ENCODE measurements around the gene TAS2R13.

TAS2R13 gene

GRCh38 chr12:10919809-10920208 is 10.4 kb upstream of the TAS2R13 start:
- Histone ChIP-seq H2AFZ (ENCODE audit: low read depth, low read length) (no peak overlapping the region), H3K4me1 (ENCODE audit: insufficient read depth, low read length) (no peaks in the 10 kb centered on the region), H3K4me2 (ENCODE audit: insufficient read depth, low read length) (no peak overlapping the region), H3K4me3 (ENCODE audit: low read depth in 1 of 2, low read length in 2 of 2) (no peak overlapping the region), H3K27me3 (ENCODE audit: insufficient read depth, low read length, poor library complexity) (no peaks in the 10 kb centered on the region), H3K79me2 (ENCODE audit: insufficient read depth, low read length) (no peaks in the 10 kb centered on the region), H3K36me3 (ENCODE audit: insufficient read depth, low read length) (no peaks in the 10 kb centered on the region), H3K27ac (ENCODE audit: low read length) (no peak overlapping the region), H3K9me3 (ENCODE audit: insufficient read depth, low read length, severe bottlenecking) (no peaks in the 10 kb centered on the region), H3K9ac (ENCODE audit: low read depth, low read length) (no peak overlapping the region), H4K20me1 (ENCODE audit: insufficient read depth, low read length) (no peaks in the 10 kb centered on the region)
- DNase-seq (no peak), ATAC-seq (ENCODE audit: insufficient read depth, low read depth) (no peak)
- no peak for TF ChIP-seq CTCF (IDR thresholded peaks at IDR 0.05; ENCODE audit: borderline replicate concordance, extremely low read depth, low read length, poor library complexity, severe bottlenecking)
- no peak for TF ChIP-seq EZH2 (IDR thresholded peaks at IDR 0.05; ENCODE audit: borderline replicate concordance, low read depth, low read length, severe bottlenecking)

GRCh38 chr12:10910380-10910779 is 1.0 kb upstream of the TAS2R13 start:
- Histone ChIP-seq H3K79me2 (ENCODE audit: insufficient read depth, low read length) (no peaks in the 10 kb centered on the region), H3K9ac (ENCODE audit: low read depth, low read length) (no peak overlapping the region), H3K36me3 (ENCODE audit: insufficient read depth, low read length) (no peaks in the 10 kb centered on the region; the same call in 1 of the 2 replicates), H3K4me1 (ENCODE audit: insufficient read depth, low read length) (no peaks in the 10 kb centered on the region), H3K27me3 (ENCODE audit: insufficient read depth, low read length, poor library complexity) (no peaks in the 10 kb centered on the region), H4K20me1 (ENCODE audit: insufficient read depth, low read length) (no peaks in the 10 kb centered on the region), H3K9me3 (ENCODE audit: insufficient read depth, low read length, severe bottlenecking) (no peaks in the 10 kb centered on the region), H2AFZ (ENCODE audit: low read depth, low read length) (no peak overlapping the region), H3K4me2 (ENCODE audit: insufficient read depth, low read length) (no peak overlapping the region), H3K4me3 (ENCODE audit: low read depth in 1 of 2, low read length in 2 of 2) (no peak overlapping the region), H3K27ac (ENCODE audit: low read length) (no peak overlapping the region)
- DNase-seq, result no peak
- ATAC-seq (ENCODE audit: insufficient read depth, low read depth), result no peak
- no peak for TF ChIP-seq CTCF (IDR thresholded peaks at IDR 0.05; ENCODE audit: borderline replicate concordance, extremely low read depth, low read length, poor library complexity, severe bottlenecking)

- Histone ChIP-seq H3K9ac (ENCODE audit: low read depth, low read length) (no peak overlapping the region), H3K36me3 (ENCODE audit: insufficient read depth, low read length) (peaks cover 13% of the 10 kb centered on the region; the same call in 1 of the 2 replicates), H3K4me2 (ENCODE audit: insufficient read depth, low read length) (no peak overlapping the region), H3K4me1 (ENCODE audit: insufficient read depth, low read length) (no peaks in the 10 kb centered on the region), H4K20me1 (ENCODE audit: insufficient read depth, low read length) (no peaks in the 10 kb centered on the region), H3K79me2 (ENCODE audit: insufficient read depth, low read length) (no peaks in the 10 kb centered on the region; the same call in 1 of the 2 replicates), H2AFZ (ENCODE audit: low read depth, low read length) (no peak overlapping the region), H3K9me3 (ENCODE audit: insufficient read depth, low read length, severe bottlenecking) (peaks cover 26% of the 10 kb centered on the region), H3K27ac (ENCODE audit: low read length) (no peak overlapping the region), H3K27me3 (ENCODE audit: insufficient read depth, low read length, poor library complexity) (no peaks in the 10 kb centered on the region), H3K4me3 (ENCODE audit: low read depth in 1 of 2, low read length in 2 of 2) (no peak overlapping the region)
- no peak for ATAC-seq (ENCODE audit: insufficient read depth, low read depth)
- DNase-seq, result no peak
- TF ChIP-seq EZH2 (IDR thresholded peaks at IDR 0.05; ENCODE audit: borderline replicate concordance, low read depth, low read length, severe bottlenecking), result no peak
- no peak for TF ChIP-seq CTCF (IDR thresholded peaks at IDR 0.05; ENCODE audit: borderline replicate concordance, extremely low read depth, low read length, poor library complexity, severe bottlenecking)
These were observed 4.7 kb downstream of the TAS2R13 start for GRCh38 chr12:10904686-10905085.

GRCh38 chr12:10901427-10901826 is 7.9 kb downstream of the TAS2R13 start:
- H3K4me2 ChIP-seq (ENCODE audit: insufficient read depth, low read length), result no peak overlapping the region
- H3K4me1 ChIP-seq (ENCODE audit: insufficient read depth, low read length), result no peaks in the 10 kb centered on the region
- peaks cover 13% of the 10 kb centered on the region; the same call in 1 of the 2 replicates for H3K36me3 ChIP-seq (ENCODE audit: insufficient read depth, low read length)
- DNase-seq, result no peak
- H3K9ac ChIP-seq (ENCODE audit: low read depth, low read length), result no peak overlapping the region
- H3K79me2 ChIP-seq (ENCODE audit: insufficient read depth, low read length), result no peaks in the 10 kb centered on the region; the same call in 1 of the 2 replicates
- H4K20me1 ChIP-seq (ENCODE audit: insufficient read depth, low read length), result no peaks in the 10 kb centered on the region
- no peak overlapping the region for H3K27ac ChIP-seq (ENCODE audit: low read length)
- TF ChIP-seq EZH2 (IDR thresholded peaks at IDR 0.05; ENCODE audit: borderline replicate concordance, low read depth, low read length, severe bottlenecking) (no peak), CTCF (IDR thresholded peaks at IDR 0.05; ENCODE audit: borderline replicate concordance, extremely low read depth, low read length, poor library complexity, severe bottlenecking) (peak; percentile 11)
- no peaks in the 10 kb centered on the region for H3K27me3 ChIP-seq (ENCODE audit: insufficient read depth, low read length, poor library complexity)
- H2AFZ ChIP-seq (ENCODE audit: low read depth, low read length), result no peak overlapping the region
- H3K9me3 ChIP-seq (ENCODE audit: insufficient read depth, low read length, severe bottlenecking), result peaks cover 26% of the 10 kb centered on the region
- H3K4me3 ChIP-seq (ENCODE audit: low read depth in 1 of 2, low read length in 2 of 2), result no peak overlapping the region
- no peak for ATAC-seq (ENCODE audit: insufficient read depth, low read depth)
